HG02885 (cell line): ENCODE results near the gene NFKB1.

Experiments
- ATAC-seq: cut with Tn5 transposase; IDR thresholded peaks from one replicate; pipeline ENCODE4 v1.9.1; 2021; ENCODE audit warnings: mild to moderate bottlenecking; ENCODE audit not compliant: unreplicated experiment, poor library complexity

NFKB1 gene

DNA sequence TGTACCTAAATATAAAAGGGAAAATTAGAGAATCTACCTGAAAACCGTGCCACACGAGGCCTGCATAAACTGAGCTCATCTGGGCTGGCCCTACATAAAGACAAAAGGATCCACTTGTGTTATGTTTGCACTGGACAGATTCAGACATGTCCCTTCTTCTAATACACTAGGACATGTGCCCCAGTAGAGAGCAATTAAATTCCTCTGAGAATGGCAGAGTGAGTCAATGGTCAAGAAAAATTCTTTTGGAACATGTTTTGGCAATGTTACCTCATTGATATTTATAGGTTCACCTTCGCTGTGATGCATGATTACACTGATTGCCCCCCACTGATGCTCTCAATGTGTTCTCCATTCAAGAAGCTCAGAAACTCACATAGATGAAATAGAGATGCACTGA lies 164.4 kb downstream of the NFKB1 start:
- ATAC-seq: no peak
